ENCODE data around the gene SHB.

DNA sequence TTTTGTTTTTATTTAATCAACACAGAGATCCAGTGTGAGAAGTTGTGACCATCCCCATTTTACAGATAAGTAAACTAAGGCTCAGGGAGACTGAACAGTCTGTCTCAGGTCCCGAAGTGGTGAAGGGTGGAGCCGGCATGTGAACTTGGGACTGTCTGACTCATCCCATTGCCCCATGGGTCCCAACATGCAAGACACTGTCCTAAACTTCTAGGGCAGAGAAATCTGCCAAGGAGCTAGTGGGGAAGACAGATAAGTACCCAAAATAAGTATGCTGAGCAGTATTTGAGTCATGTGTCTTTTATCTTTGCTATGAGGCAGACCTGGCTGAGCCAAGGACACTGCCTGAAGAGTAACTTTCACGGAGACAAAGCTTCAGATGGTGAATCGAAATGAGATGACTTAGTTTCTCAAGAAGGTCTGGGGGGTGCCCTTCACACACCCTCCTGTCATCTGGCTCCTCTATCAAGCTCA, 100.8 kb downstream of the SHB start:
- TF ChIP-seq, protein P1, sequence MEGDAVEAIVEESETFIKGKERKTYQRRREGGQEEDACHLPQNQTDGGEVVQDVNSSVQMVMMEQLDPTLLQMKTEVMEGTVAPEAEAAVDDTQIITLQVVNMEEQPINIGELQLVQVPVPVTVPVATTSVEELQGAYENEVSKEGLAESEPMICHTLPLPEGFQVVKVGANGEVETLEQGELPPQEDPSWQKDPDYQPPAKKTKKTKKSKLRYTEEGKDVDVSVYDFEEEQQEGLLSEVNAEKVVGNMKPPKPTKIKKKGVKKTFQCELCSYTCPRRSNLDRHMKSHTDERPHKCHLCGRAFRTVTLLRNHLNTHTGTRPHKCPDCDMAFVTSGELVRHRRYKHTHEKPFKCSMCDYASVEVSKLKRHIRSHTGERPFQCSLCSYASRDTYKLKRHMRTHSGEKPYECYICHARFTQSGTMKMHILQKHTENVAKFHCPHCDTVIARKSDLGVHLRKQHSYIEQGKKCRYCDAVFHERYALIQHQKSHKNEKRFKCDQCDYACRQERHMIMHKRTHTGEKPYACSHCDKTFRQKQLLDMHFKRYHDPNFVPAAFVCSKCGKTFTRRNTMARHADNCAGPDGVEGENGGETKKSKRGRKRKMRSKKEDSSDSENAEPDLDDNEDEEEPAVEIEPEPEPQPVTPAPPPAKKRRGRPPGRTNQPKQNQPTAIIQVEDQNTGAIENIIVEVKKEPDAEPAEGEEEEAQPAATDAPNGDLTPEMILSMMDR (IDR thresholded peaks at IDR 0.05), result no peak
- TF ChIP-seq EZH2 (IDR thresholded peaks at IDR 0.05) (no peak), EZH2phosphoT487 (IDR thresholded peaks at IDR 0.05) (no peak)
